Thyroid gland (tissue), 4 donors: ENCODE data around the gene TMEM170B. TPM values are rescaled to one million over a fixed set of nuclear protein-coding genes. Genes with fewer than 3 reads are reported as not detected.

Experiments
- DNase-seq, 2 donors: peaks; one replicate each; pipeline ENCODE4 v3.0.0-alpha.2; 2019
- H3K27ac ChIP-seq, 3 donors: fragments of 200-600 bp; sonication (generic); 1 replicate in 2 of 3; 2 replicates in 1 of 3; pipeline ENCODE4 v1.5.1; 2016 to 2019; ENCODE audit warnings: mild to moderate bottlenecking in 1 of 3, moderate library complexity in 1 of 3
- H3K27me3 ChIP-seq: fragments of 200-600 bp; sonication (generic); one replicate; pipeline ENCODE4 v1.5.1; 2019
- H3K36me3 ChIP-seq, 2 donors: fragments of 200-600 bp; sonication (generic); one replicate each; pipeline ENCODE4 v1.5.1; 2016 to 2019
- H3K4me1 ChIP-seq, 2 donors: fragments of 200-600 bp; sonication (generic); one replicate each; pipeline ENCODE4 v1.5.1; 2017 to 2019
- H3K4me3 ChIP-seq, 3 donors: fragments of 200-600 bp; sonication (generic); replicated peaks in 1 of 3; 1 replicate in 2 of 3; 2 replicates in 1 of 3; pipeline ENCODE4 v1.5.1; 2016; ENCODE audit warnings: mild to moderate bottlenecking in 1 of 3
- H3K9me3 ChIP-seq: fragments of 200-600 bp; sonication (generic); one replicate; pipeline ENCODE4 v1.5.1; 2017
- CTCF ChIP-seq, 6 experiments: fragments of 200-600 bp in 3 of 6; fragments of 450-650 bp in 3 of 6; sonication (generic) in 3 of 6; IDR thresholded peaks; one replicate each; pipeline ENCODE4 v1.5.1; 2016 to 2019; ENCODE audit warnings: antibody characterized with exemption in 6 of 6, mild to moderate bottlenecking in 2 of 6, inconsistent platforms in 1 of 6, moderate library complexity in 1 of 6
- POLR2A ChIP-seq, 2 donors: fragments of 450-650 bp; IDR thresholded peaks; one replicate each; pipeline ENCODE4 v1.6.1; 2017; ENCODE audit warnings: antibody characterized with exemption in 2 of 2, mild to moderate bottlenecking in 2 of 2, moderate library complexity in 1 of 2
- WGBS, 2 donors: methylation state at CpG; one replicate each; pipeline ENCODE4 v1.1.5; 2017; 5-methylcytosine and 5-hydroxymethylcytosine counted together
- intact Hi-C: fragments of 100-400 bp; cut with DNase I; formaldehyde crosslinking; loops from one replicate; pipeline ENCODE4 v1.15.1; 2023
- total RNA-seq, 4 donors: library from RNA; depleted of rRNA; stranded (reverse); fragments of >200 nt; gene quantifications; one replicate each; pipeline ENCODE4 v1.2.3, GENCODE V29; 2016

TMEM170B gene
- total RNA-seq, 4 donors from 2014 or later: 6.6 to 12.7 (median 7.7) TPM

GRCh38 chr6:11580686-11581405 lies 43.3 kb downstream of the TMEM170B start:
- DNase-seq: no peak
- intact Hi-C loops: no loop called here
- Histone ChIP-seq H3K27ac (no peak overlapping the region), H3K4me3 (no peak overlapping the region), H3K27me3 (no peaks in the 10 kb centered on the region), H3K9me3 (no peaks in the 10 kb centered on the region), H3K36me3 (no peaks in the 10 kb centered on the region), H3K4me1 (no peaks in the 10 kb centered on the region)
- 80 to 88% methylated on average over 4 of the region's 4 CpGs for WGBS, 2 donors
- no peak for TF ChIP-seq POLR2A (IDR thresholded peaks at IDR 0.05)
- TF ChIP-seq CTCF (IDR thresholded peaks at IDR 0.05): no peak

GRCh38 chr6:11584244-11584643 lies 46.7 kb downstream of the TMEM170B start:
- DNase-seq: no peak
- no peaks in the 10 kb centered on the region for H3K36me3 ChIP-seq
- intact Hi-C loops: no loop called here
- 81 to 82% methylated on average over 5 of the region's 5 CpGs for WGBS, 2 donors
- H3K27me3 ChIP-seq: no peaks in the 10 kb centered on the region
- peaks cover 0 to 3% of the 10 kb centered on the region in 2 donors for H3K4me1 ChIP-seq
- no peak overlapping the region for H3K27ac ChIP-seq
- TF ChIP-seq CTCF (IDR thresholded peaks at IDR 0.05) (no peak), POLR2A (IDR thresholded peaks at IDR 0.05) (no peak)
- no peak overlapping the region for H3K4me3 ChIP-seq
- H3K9me3 ChIP-seq: no peaks in the 10 kb centered on the region

GRCh38 chr6:11585426-11586016 lies 48.0 kb downstream of the TMEM170B start:
- Histone ChIP-seq H3K4me3 (no peak overlapping the region), H3K9me3 (no peaks in the 10 kb centered on the region), H3K27ac (no peak overlapping the region), H3K27me3 (no peaks in the 10 kb centered on the region), H3K4me1 (peaks cover 0 to 3% of the 10 kb centered on the region in 2 donors), H3K36me3 (no peaks in the 10 kb centered on the region)
- DNase-seq: no peak
- TF ChIP-seq POLR2A (IDR thresholded peaks at IDR 0.05) (no peak), CTCF (IDR thresholded peaks at IDR 0.05) (peak in 5 of 6 experiments; percentile 19 to 75 (median 69))
- intact Hi-C loops: no loop called here
- 10 to 13% methylated on average over 1 of the region's 1 CpG for WGBS, 2 donors

- no peaks in the 10 kb centered on the region for H3K9me3 ChIP-seq
- TF ChIP-seq POLR2A (IDR thresholded peaks at IDR 0.05) (no peak), CTCF (IDR thresholded peaks at IDR 0.05) (no peak)
- no peak overlapping the region for H3K4me3 ChIP-seq
- no peaks in the 10 kb centered on the region for H3K27me3 ChIP-seq
- no peaks in the 10 kb centered on the region for H3K36me3 ChIP-seq
- WGBS, 2 donors: 88 to 90% methylated on average over 4 of the region's 4 CpGs
- peaks cover 0 to 3% of the 10 kb centered on the region in 2 donors for H3K4me1 ChIP-seq
- DNase-seq: no peak
- no peak overlapping the region for H3K27ac ChIP-seq
- intact Hi-C loops: no loop called here
These were observed 48.6 kb downstream of the TMEM170B start for GRCh38 chr6:11586117-11586516.

GRCh38 chr6:11586536-11586935 lies 49.0 kb downstream of the TMEM170B start:
- Histone ChIP-seq H3K27me3 (no peaks in the 10 kb centered on the region), H3K9me3 (no peaks in the 10 kb centered on the region), H3K4me1 (peaks cover 0 to 3% of the 10 kb centered on the region in 2 donors), H3K4me3 (no peak overlapping the region), H3K36me3 (no peaks in the 10 kb centered on the region), H3K27ac (no peak overlapping the region)
- intact Hi-C loops: no loop called here
- DNase-seq: no peak
- 72 to 77% methylated on average over 7 of the region's 7 CpGs for WGBS, 2 donors
- TF ChIP-seq CTCF (IDR thresholded peaks at IDR 0.05) (no peak), POLR2A (IDR thresholded peaks at IDR 0.05) (no peak)
